ENCODE measurements around the gene NANOS3. TPM values are rescaled to one million over a fixed set of nuclear protein-coding genes. Genes with fewer than 3 reads are reported as not detected.

NANOS3 gene
- total and polyA plus RNA-seq, 2 donors from 2014 or later, result 0.35 TPM; not detected in 1

GRCh38 chr19:13839130-13839937 lies 37.6 kb upstream of the NANOS3 start:
- peak overlapping the region; percentile 94 to 97 for H3K27ac ChIP-seq (ENCODE audit: low read depth in 2 of 2, low read length in 2 of 2)
- H3K4me1 ChIP-seq (ENCODE audit: control insufficient read depth in 2 of 3, insufficient read depth in 2 of 3, low read depth in 1 of 3, low read length in 3 of 3), result peaks cover 0 to 41% (median 9%) of the 10 kb centered on the region in 3 donors
- TF ChIP-seq, protein P1, sequence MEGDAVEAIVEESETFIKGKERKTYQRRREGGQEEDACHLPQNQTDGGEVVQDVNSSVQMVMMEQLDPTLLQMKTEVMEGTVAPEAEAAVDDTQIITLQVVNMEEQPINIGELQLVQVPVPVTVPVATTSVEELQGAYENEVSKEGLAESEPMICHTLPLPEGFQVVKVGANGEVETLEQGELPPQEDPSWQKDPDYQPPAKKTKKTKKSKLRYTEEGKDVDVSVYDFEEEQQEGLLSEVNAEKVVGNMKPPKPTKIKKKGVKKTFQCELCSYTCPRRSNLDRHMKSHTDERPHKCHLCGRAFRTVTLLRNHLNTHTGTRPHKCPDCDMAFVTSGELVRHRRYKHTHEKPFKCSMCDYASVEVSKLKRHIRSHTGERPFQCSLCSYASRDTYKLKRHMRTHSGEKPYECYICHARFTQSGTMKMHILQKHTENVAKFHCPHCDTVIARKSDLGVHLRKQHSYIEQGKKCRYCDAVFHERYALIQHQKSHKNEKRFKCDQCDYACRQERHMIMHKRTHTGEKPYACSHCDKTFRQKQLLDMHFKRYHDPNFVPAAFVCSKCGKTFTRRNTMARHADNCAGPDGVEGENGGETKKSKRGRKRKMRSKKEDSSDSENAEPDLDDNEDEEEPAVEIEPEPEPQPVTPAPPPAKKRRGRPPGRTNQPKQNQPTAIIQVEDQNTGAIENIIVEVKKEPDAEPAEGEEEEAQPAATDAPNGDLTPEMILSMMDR (IDR thresholded peaks at IDR 0.05; ENCODE audit: borderline replicate concordance, extremely low read depth, insufficient read depth), result no peak
- DNase-seq (peak; percentile 80 to 97 (median 90)), FAIRE-seq (no peak)
- H3K27me3 ChIP-seq (ENCODE audit: control insufficient read depth, insufficient read depth, low read length), result no peaks in the 10 kb centered on the region
- H3K9me3 ChIP-seq (ENCODE audit: control insufficient read depth in 2 of 3, insufficient read depth in 1 of 3, low read length in 3 of 3), result no peaks in the 10 kb centered on the region
- intact Hi-C loops (cut with DNase I), result no loop called here
- H3K9ac ChIP-seq (ENCODE audit: low read length in 3 of 3), result peak overlapping the region in 2 of 3 donors; percentile 29 to 96
- peak overlapping the region; percentile 33 to 80 (median 54) for H3K4me3 ChIP-seq (ENCODE audit: low read length in 3 of 3)
- peaks cover 0 to 3% (median 2%) of the 10 kb centered on the region in 3 donors for H3K36me3 ChIP-seq (ENCODE audit: control insufficient read depth in 2 of 3, insufficient read depth in 3 of 3, low read length in 3 of 3)

DNA sequence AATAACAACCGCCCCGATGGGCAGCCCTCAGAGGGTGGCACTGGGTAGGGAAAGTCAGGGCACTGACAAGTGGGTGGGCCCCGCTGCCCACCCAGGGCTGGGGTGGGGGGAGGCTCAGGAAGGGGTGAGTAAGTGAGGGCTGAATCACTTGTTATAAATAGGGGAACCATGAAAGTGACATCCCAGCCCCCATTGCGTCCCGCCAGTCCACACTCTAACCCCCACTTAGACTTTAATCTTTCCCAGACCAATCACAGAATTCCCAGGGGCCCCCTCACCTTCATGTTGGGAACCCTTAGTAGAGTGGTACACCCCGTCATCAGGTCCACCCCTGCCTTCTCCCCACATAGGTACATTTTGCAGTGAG lies 37.0 kb upstream of the NANOS3 start:
- Histone ChIP-seq H3K4me3 (ENCODE audit: low read length in 3 of 3) (peak overlapping the region; percentile 6 to 80 (median 75)), H3K9ac (ENCODE audit: low read length in 3 of 3) (peak overlapping the region; percentile 11 to 96 (median 52)), H3K27ac (ENCODE audit: low read depth in 2 of 2, low read length in 2 of 2) (peak overlapping the region; percentile 94 to 97), H3K4me1 (ENCODE audit: control insufficient read depth in 2 of 3, insufficient read depth in 2 of 3, low read depth in 1 of 3, low read length in 3 of 3) (peaks cover 0 to 40% (median 5%) of the 10 kb centered on the region in 3 donors), H3K36me3 (ENCODE audit: control insufficient read depth in 2 of 3, insufficient read depth in 3 of 3, low read length in 3 of 3) (peaks cover 0 to 3% (median 2%) of the 10 kb centered on the region in 3 donors), H3K27me3 (ENCODE audit: control insufficient read depth, insufficient read depth, low read length) (no peaks in the 10 kb centered on the region), H3K9me3 (ENCODE audit: control insufficient read depth in 2 of 3, insufficient read depth in 1 of 3, low read length in 3 of 3) (no peaks in the 10 kb centered on the region)
- no peak for FAIRE-seq
- DNase-seq, result no peak
- TF ChIP-seq, protein P1 (IDR thresholded peaks at IDR 0.05; ENCODE audit: borderline replicate concordance, extremely low read depth, insufficient read depth), result no peak
- intact Hi-C loops (cut with DNase I), result no loop called here

DNA sequence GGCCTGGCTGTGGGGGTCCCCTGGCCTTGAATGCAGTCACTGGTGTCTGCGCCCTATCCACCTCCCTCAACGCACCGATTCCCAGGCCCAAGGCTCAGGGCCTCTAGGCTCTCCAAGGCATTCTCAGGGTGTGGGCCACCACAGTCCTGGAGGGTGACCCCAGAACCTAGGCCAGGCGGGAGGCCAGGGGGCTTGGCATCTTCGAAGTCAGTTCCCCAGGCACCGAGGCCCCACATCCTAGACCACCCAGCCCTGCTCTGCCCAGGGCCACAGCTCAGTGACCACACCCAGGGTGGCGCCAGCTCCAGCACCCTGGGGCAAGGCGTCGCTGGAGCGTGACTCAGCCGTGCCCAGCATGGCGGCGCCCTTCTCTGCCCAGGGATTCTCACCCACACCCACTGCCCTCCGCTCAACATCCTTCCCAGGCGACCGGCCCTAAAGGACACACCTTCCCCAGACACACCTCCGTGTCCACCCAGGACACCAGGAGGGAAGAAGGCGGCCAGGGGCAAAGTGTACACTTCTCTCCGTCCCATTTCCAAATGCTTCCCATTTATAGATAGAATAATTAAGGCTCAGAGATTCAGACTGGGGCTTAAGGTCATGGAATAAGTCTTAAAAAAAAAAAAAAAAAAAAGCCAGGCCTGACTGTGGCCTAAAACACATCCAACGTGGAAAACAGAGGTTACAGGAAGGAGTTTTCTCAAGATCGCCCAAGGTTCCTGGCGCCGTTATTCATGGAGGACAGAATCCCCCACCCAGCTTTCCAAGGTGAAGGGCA lies 36.4 kb upstream of the NANOS3 start:
- intact Hi-C loops (cut with DNase I), result no loop called here
- no peak for FAIRE-seq

More for the DNA sequence above, 36.4 kb upstream of the NANOS3 start:
- H3K4me3 ChIP-seq (ENCODE audit: low read length in 3 of 3), result peak overlapping the region; percentile 1 to 80 (median 75)
- peaks cover 0 to 40% (median 5%) of the 10 kb centered on the region in 3 donors for H3K4me1 ChIP-seq (ENCODE audit: control insufficient read depth in 2 of 3, insufficient read depth in 2 of 3, low read depth in 1 of 3, low read length in 3 of 3)
- H3K9me3 ChIP-seq (ENCODE audit: control insufficient read depth in 2 of 3, insufficient read depth in 1 of 3, low read length in 3 of 3), result no peaks in the 10 kb centered on the region
- H3K36me3 ChIP-seq (ENCODE audit: control insufficient read depth in 2 of 3, insufficient read depth in 3 of 3, low read length in 3 of 3), result peaks cover 0 to 3% (median 2%) of the 10 kb centered on the region in 3 donors
- no peaks in the 10 kb centered on the region for H3K27me3 ChIP-seq (ENCODE audit: control insufficient read depth, insufficient read depth, low read length)
- peak overlapping the region; percentile 11 to 96 (median 52) for H3K9ac ChIP-seq (ENCODE audit: low read length in 3 of 3)
- TF ChIP-seq, protein P1 (IDR thresholded peaks at IDR 0.05; ENCODE audit: borderline replicate concordance, extremely low read depth, insufficient read depth), result no peak
- DNase-seq, result peak in 2 of 5 donors; percentile 73 to 94
- peak overlapping the region; percentile 94 to 97 for H3K27ac ChIP-seq (ENCODE audit: low read depth in 2 of 2, low read length in 2 of 2)
